ENCODE results near the gene SIGLEC10. TPM values are rescaled to one million over a fixed set of nuclear protein-coding genes. Genes with fewer than 3 reads are reported as not detected.
A peak's percentile ranks its signal among the peaks of the same experiment; 100 is the strongest.
"Not testable (repeated sequence)": the region's sequence is repeated elsewhere in the genome, so short reads cannot be mapped to it uniquely, and the experiment has no call there.

SIGLEC10 gene
- polyA plus RNA-seq, 10 donors = 0.35 to 1.5 (median 0.82) TPM

DNA sequence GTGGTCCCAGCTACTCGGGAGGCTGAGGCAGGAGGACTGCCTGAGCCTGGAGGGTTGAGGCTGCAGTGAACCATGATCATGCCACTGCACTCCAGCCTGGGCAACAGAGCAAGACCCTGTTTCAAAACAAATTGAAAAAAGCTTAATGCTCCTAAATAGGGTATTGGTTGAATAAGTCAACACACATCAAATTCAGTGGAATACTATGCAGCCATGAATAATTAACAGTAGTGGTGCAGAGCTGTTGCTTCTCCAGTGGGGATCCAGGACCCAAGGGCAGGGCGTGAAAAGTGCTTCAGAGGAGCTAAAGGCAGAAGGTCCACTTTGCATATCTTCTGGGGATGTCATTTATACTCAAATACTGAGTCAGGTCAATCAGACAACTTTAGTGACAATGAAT lies 22.6 kb upstream of the SIGLEC10 start:
- no peak for DNase-seq

DNA sequence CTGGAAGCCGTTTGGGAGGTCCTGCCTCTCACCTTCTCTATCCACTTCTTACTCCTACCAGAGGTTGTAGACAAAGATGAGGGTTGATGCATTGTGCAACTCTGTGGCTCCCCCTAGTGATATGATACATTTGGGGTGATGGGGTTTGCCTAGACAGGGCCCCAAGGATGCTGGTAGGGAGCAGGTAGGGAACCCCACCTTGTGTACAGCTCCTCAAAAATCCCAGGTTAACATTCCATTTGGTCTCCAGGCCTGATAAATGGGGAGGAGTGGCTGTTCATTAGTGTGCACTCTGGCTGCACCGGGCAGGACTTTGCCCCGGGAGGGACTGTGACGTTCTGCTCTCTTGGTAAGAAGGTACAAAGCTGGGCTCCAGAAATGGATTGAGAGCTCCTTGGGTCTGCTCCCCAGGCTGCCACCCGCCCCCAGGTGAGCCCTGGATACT lies 21.6 kb upstream of the SIGLEC10 start:
- DNase-seq = no peak

DNA sequence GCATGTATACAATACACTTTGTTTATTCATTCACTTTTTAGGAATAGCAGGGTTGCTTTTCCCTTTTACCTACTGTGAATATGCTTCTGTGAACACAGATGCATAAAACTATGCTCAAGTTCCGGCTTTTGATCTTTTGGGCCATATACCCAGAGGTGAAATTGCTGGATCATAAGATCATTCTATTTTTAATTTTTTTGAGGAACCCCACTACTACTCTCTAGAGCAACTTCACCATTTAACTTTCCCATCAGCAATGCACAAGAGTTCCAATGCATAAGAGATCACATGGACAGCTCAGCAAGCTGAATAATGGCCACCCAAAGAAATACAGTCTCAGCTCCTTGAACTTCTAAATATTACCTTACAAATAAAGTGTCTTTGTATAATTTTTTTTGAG lies 17.0 kb upstream of the SIGLEC10 start:
- DNase-seq = no peak

DNA sequence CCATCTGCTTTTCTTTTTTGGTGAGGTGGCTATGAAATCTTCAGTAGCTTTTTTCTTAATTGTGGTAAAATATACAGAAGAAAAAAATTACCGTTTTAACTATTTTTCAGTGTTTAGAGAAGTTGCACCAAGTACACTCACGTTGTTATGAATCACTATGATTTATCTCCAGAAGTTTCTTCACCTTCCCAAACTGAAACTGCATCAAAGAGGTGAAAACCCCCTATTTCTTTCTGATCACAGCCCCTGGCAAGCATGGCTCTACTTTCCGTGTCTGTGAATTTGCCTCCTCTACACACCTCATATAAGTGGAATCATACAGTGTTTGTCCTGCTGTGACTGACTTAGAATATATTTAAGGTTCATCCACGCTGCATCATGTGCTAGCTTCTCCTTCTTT lies 15.6 kb upstream of the SIGLEC10 start:
- DNase-seq = no peak

DNA sequence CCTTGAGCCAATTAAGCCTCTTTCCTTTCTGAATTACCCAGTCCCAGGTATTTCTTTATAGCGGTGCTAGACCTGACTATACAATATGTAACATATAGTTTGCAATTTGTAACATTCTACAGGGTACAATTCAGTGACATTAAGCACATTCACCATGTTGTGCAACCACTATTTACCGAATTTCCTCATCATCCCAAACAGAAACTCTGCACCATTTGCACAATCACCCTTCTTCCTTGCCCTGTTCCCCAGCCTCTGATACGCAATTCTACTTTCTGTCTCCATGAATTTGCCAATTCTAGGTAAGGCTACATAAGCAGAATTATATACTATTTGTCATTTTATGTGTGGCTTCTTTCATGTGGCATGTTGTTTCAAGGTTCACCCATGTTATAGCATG lies 13.7 kb upstream of the SIGLEC10 start:
- DNase-seq = no peak

DNA sequence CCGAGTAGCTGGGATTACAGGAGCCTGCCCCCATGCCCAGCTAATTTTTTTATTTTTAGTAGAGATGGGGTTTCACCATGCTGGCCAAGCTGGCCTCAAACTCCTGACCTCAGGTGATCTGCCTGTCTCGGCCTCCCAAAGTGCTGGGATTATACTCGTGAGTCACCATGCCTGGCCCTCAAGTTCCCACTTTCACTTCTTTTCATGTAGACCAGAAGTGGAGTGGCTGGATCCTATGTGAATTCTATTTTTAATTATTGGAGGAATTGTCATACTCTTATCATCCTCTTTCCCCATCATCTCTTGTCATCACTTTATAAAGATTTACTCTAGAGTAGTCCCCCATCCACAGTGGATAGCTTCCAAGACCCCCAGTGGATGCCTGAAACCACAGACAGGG lies 12.8 kb upstream of the SIGLEC10 start:
- DNase-seq = no peak

DNA sequence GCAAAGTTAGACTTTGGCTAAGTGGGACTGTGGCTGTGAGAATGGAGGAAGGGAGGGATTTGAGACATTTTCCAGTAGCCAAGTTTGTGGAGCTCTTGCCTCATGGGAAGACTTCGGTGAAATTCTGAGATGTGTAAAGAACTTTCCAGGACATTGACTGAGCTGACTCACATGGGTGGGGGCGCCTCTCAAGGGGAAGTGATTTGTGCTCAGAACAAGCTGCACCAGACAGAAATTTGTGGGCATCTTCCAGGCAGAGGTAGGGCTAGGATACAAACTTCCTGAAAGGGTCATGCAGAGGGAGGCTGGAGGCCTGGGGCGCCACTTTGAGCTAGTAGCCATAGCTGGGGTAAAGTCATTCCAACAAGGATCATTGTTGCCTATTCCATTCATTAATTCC lies 9.8 kb upstream of the SIGLEC10 start:
- DNase-seq = no peak

DNA sequence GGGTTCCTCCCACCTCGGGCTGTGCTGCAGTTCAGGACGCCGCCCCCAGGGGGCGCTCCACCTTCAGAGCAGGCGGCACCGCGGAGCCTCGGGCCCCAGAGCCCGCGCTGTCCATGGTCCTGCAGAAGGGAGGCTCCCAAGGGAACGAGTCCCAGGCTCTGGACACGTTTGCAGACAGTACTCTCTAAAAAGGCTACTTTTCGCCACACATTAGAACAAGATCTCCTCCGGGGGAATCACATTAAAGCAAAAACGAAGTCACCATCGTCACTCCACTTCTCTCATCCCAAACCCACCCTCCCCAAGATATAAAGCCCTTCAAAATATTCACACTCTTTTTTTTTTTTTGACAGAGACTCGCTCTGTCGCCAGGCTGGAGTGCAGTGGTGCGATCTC lies 4.6 kb upstream of the SIGLEC10 start:
- peak; percentile 47 to 76 (median 64) for DNase-seq

DNA sequence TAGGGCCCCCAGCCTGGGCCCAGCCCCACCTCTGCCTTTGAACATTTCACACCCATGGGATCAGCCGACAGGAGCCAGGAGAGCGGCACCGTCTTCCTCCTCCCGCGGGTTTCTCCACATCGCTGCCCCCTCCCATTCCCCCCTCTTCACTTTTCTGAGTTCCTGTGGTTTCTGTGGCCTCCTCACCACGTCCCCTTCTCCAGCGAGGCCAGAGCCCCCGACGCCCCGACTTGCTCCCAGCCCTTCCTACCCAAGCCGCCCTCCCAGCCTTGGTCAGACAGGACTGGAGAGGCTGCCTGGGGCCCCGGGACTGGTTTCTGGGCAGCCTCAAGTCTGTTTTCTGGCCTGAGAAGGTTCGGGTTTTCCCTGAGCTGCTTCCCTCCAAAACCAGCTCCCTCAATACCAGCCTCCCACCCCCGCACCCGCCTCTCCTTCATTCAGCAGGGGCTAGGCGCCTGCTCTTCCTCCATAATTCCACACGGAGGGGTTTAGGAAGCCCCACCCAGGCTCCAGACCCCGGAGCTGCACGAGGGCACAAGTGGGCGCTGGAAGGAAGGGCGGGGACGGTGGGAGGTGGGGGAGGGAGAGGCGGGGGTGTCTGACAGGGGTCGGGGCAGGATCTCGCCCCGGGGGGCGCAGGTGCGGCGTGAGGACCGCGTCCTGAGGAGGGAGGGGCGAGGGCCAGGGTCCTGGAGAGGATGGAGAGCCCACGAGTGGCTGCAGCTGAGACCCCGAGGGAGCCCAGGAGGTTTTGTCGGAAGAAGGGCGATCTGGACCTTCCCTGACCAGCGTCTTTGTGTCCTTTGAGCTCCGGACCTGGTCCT lies 4.0 kb upstream of the SIGLEC10 start:
- DNase-seq = no peak

DNA sequence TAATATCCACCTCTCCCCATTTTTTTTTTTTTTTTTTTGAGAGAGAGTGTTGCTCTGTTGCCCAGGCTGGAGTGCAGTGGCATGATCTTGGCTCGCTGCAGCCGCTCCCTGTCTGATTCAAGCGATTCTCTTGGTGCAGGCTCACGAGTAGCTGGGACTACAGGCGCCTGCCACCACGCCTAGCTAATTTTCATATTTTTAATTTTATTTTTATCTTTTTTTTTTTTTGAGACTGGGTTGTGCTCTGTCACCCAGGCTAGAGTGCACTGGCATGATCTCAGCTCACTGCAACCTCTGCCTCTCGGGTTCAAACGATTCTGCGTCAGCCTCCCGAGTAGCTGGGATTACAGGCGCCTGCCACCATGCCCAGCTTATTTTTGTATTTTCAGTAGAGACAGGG lies 3.1 kb upstream of the SIGLEC10 start:
- DNase-seq = not testable (repeated sequence)

DNA sequence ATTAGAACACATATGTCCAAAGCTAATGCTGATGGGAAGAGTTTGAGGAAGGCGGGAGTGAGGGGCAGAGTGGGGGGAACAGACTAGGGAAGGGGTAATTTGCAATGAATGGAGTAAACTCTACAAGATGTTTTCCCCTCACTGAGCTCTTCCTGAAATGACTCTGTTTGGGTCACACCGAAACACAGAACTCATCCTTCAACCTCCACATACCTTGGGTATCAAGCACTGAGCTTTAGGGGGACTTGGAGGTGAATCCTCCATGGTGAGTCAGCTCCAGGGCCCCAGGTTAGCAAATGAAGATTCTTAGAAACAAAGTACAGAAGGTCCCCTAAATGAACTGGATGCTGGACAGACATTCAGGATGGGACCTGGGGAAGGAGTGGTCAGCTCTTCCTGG lies 1.3 kb upstream of the SIGLEC10 start:
- no peak for DNase-seq

DNA sequence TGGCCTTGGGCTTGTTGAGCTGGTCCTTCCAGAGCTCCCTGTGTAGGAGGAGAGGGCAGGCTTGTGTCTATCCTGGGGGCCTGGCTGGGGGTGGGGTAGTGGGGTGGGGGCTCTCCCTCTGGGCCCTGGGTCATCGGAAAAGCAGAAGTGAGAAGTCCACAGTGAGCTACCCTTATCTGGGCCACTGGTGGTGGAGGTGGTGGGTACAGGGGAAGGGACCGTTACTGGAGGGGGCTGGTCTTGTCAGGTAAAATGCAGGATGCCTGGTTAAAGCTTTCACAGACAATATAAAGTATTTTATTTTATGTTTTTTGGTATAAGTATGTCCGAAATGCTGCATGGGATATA lies 342 bp upstream of the SIGLEC10 start:
- DNase-seq = no peak

DNA sequence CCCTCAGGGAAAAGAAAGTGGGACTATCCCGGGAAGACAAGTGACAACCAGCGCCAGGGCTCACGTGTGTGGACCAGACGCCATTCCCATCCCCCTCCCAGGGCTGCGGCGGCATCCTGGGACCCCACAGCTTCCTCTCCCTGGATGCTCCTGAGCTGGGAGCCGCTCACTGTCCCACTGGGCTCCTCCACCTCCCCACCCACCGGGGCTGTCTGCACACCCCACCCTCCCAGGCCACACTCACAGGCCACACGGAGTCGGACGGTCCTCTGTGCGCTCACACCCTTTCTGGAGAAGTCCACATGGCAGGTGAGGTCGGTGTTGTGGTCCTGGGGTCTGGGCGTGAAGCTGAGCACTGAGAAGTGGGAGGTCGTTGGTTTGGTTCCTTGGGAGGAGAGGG lies 1.0 kb downstream of the SIGLEC10 start:
- DNase-seq = not testable (repeated sequence)

DNA sequence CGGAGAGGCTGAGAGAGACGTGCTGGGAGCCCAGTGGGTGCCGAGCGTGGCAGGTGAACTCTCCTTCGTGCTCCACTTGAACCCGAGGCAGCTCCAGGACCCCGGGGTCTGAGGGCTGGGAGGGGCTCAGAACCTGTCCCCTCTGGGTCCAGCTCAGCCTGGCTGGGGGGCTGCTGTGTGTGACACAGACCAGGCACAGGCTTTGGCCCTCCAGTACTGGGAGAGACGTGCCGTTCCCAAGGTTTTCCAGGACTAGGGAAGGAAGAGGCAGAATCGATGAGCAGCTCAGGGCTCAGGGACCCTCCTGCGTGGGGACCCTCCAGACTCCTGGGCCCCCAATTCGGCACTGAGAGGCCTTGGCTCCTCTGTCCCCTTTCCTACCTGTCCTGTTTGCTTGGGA lies 2.3 kb downstream of the SIGLEC10 start:
- DNase-seq = no peak

DNA sequence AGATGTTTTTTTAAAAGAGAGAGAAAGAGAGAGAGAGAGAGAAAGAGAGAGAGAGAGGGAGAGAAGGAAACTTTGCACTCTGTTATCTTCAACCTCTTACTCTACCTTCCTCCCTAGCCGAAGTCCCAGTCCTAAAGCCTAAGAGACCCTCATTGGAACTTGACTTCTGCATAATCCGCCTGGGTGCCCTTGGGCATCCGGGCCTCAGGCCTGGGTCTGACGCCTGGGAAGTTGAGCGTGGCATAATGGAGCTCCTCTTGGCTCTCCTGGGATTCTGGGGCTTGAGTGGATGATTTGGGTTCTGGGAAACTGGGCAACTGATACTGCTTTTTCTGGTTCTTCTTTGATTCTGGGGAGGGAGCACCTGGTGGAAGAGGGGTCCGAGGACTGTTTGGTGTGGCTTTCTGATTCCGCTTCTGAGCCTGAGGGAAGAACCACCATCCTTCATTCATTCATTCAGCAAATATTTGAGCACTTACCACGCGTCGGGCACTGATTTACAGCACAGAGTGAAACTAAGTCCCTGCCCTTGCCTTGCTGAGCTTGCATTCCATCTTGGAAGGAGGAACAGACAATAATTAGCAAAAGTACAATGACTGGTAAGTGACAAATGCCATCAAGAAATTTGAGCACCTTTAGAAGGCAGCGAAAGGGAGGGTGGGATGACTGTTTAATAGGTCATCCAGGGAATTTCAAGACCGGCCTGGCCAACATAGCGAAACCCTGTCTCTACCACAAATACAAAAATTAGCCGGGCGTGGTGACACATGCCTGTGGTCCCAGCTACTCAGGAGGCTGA lies 6.3 kb downstream of the SIGLEC10 start:
- DNase-seq = no peak

DNA sequence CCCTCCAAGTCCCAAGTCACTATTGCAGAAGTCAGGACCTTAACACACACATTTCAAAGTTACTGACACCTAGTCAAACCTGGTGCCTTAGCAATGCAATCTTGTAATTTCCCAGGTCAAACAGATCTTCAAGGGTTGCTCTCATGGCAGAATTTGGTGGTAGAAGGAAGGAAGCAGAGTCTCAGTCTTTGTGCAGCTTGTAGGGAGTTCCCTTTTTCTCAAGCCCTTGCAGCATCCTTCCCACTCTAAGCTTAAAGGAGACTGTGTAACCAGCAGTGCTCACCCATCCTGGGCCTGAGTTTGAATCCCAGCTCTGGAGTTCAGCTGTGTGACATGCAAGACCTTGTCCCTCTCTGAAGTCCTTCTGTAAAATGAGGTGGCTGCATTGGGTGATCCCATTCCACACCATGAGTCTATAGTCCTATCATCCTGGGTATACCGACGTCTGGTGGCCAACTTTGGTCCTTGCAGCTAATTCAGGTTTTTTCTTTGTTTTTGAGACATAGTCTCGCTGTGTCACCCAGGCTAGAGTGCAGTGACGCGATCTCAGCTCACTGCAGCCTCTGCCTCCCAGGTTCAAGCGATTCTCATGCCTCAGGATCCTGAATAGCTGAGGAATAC lies 9.8 kb downstream of the SIGLEC10 start:
- no peak for DNase-seq

DNA sequence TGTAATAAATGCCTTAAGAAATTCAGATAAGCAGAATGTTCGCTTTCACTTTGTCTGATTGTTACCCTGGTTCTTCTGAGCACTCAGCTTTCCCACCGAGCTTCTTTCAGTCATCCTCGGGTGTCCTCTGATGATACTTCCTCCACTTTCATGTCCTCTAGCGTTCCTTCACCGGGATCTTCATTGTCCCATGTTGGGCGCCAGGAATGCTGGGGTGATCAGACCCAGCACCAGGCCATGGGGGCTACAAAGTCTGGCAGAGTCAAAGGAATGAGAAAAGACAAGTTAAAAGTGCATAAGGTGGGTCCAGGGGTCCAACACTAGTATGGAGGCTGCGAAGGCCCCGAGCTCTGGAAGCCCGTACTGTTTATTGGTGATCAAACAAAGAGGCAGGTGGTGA lies 15.3 kb downstream of the SIGLEC10 start:
- DNase-seq = no peak

DNA sequence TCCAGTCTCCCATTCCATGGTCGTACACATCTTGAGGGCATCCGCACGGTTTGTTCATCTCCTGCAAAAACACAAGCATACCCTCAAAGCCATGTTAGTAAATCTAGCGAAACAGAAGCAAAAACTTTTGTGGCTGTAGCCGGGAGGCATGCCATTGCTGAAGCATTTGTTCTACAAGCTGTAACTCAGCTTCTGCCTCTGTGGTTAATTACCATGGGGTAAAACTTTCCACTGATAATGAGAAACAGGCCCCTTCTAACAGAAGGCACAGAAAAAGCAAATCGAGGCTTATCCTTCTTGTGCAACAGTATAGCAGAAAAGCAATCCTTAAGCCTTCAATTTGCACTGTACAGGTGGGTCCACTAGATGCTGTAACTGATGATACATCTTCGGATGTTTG lies 17.5 kb downstream of the SIGLEC10 start:
- not testable (repeated sequence) for DNase-seq

DNA sequence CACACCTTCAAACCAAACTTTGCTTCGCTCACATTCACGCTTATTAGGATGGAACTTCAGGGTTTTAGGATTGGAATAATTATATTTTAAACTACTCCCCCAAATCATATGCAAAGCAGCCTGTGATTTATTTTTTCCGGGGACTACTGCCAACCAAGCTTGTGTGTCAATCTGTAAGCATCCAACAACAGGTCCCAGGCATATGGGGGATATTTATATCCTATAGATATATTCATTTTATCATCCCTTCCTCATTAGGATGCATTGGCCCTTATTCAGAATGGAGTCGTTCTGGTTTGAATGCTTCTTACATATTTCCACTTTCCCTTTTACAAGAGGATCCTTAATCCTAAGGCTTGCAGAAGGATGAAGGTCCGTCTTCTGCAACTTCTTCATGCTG lies 18.2 kb downstream of the SIGLEC10 start:
- DNase-seq = no peak

DNA sequence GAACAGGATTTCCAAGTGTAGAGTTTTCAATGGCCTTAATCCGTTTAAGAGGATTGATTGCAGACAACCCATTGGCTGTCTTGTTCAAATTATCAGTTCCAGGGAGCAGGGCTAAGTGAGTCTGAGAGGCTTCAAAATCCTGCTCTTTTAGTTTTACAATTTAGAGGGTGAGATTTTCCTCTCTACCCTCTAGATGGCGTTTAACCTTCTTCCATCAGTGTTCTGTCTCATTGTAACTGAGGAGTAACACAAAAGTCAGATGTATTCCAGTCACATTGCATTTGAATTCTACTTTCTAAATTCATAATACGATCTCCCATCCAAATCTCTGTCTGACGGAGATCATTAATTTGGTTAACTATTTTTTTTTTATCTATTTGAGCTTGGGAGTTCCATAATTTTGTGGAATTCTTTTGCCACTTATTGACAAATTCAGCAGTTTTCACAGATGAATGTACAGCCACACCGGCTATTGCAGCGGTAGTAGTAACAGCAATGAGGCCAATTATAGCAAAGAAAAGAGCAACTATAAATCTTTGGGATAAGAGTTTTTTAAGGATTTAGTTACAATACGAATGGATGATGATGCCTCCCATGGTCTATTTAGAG lies 19.2 kb downstream of the SIGLEC10 start:
- peak in 1 of 3 donors; percentile 17 for DNase-seq

DNA sequence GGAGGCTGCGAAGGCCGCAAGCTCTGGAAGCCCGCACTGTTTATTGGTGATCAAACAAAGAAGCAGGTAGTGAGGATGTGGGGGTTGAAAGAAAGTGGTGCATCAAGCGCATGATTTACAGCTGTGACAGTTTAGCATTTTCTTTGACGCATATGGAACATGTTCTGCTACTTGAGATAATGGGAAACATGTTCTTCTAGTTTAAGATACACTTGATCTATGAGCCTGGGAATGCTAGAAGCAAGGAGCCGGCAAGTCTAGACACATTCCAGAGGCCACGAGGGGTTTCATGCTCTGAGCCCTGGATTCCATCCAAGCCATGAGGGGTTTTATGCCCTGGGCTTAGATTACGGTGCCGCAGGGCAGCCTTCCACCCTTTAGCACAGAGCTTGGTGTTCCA lies 20.0 kb downstream of the SIGLEC10 start:
- DNase-seq = not testable (repeated sequence)

DNA sequence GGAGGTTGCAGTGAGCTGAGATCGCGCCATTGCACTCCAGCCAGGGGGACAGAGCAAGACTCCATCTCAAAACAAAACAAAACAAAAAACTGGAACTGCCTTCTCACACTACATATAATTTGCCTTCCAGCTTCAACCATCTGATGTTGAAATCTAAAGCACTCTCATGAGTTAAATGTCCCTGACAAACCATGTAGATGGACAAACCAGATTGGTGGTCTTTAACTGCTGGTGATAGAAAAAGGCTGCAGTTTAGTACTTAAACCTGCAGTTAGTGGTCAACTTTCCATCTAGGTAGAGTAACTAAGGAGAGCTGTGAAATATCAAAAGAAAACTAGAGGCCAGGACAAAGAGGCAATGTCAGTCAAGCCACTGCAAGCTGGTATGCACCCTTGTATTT lies 21.3 kb downstream of the SIGLEC10 start:
- DNase-seq = no peak

All from muscle of back (tissue), 11 donors.